ENCODE data around the gene XPO5. TPM values are rescaled to one million over a fixed set of nuclear protein-coding genes. Genes with fewer than 3 reads are reported as not detected.

XPO5 gene
- total and polyA plus RNA-seq, 9 of the 15 experiments (the other 6 are each of a cell fraction or from before 2014, with no cell fraction given) = 36.0 to 170 (median 99.1) TPM

- TF ChIP-seq CTCFL (IDR thresholded peaks at IDR 0.05; ENCODE audit: borderline replicate concordance, insufficient read depth, low read depth, low read length, poor library complexity, severe bottlenecking) (no peak), THAP7 (CRISPR knock-in tag; IDR thresholded peaks at IDR 0.05) (no peak; the same call in 1 of the 2 replicates), ZNF134 (CRISPR knock-in tag; conservative IDR thresholded peaks at IDR 0.05) (no peak; the same call in 1 of the 2 replicates), LCOR (CRISPR knock-in tag; IDR thresholded peaks at IDR 0.05) (no peak), KDM2B (CRISPR knock-in tag; IDR thresholded peaks at IDR 0.05) (no peak), ELK3 (CRISPR knock-in tag; IDR thresholded peaks at IDR 0.05) (no peak), ZFP91 (CRISPR knock-in tag; IDR thresholded peaks at IDR 0.05) (no peak), AFF4 (CRISPR knock-in tag; IDR thresholded peaks at IDR 0.05) (no peak; the same call in 1 of the 2 replicates), SMAD1 (IDR thresholded peaks at IDR 0.05; ENCODE audit: low read depth, low read length, partially characterized antibody) (no peak), E2F5 (CRISPR knock-in tag; IDR thresholded peaks at IDR 0.05) (no peak), POLR2A (conservative IDR thresholded peaks at IDR 0.05) (no peak), FOSL1 (tag; conservative IDR thresholded peaks at IDR 0.05) (peak; percentile 94), PURB (CRISPR knock-in tag; IDR thresholded peaks at IDR 0.05; ENCODE audit: low read depth) (no peak), U2AF2 (optimal IDR thresholded peaks at IDR 0.05; ENCODE audit: low read depth, low read length) (no peak), GABPB2 (CRISPR knock-in tag; conservative IDR thresholded peaks at IDR 0.05) (no peak), ZNF57 (CRISPR knock-in tag; IDR thresholded peaks at IDR 0.05) (no peak), C11orf30 (IDR thresholded peaks at IDR 0.05; ENCODE audit: low read depth) (0 out of 2 replicates have a peak, but pooled peaks have one; percentile 59), XRCC5 (IDR thresholded peaks at IDR 0.05; ENCODE audit: low read depth, low read length) (no peak), SRSF7 (optimal IDR thresholded peaks at IDR 0.05; ENCODE audit: low read depth, low read length) (no peak)
These were observed 4.9 kb downstream of the XPO5 start (continued) for GRCh38 chr6:43570876-43571441.
